Measurements from ENCODE around the gene SLC2A2.

SLC2A2 gene

DNA sequence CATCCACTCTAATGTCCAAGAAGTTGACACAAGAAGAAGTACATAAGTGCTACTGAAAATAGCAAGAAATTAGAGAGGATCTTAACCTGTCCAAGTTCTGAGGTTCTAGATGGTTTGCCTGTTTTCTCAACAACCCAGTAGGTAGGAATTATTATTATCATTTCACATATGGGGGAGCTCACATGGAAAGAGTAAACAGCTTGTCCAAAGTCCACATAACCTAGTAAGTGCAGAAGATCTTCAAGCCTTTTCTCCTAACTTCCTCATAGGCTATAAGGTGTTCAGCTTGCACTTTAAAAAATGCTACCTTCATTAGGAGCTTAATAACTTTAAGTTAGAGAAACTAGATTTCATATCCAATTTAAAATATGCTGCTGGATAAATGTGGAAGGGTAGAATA lies 3.0 kb downstream of the SLC2A2 start:
- TF ChIP-seq, protein P1, sequence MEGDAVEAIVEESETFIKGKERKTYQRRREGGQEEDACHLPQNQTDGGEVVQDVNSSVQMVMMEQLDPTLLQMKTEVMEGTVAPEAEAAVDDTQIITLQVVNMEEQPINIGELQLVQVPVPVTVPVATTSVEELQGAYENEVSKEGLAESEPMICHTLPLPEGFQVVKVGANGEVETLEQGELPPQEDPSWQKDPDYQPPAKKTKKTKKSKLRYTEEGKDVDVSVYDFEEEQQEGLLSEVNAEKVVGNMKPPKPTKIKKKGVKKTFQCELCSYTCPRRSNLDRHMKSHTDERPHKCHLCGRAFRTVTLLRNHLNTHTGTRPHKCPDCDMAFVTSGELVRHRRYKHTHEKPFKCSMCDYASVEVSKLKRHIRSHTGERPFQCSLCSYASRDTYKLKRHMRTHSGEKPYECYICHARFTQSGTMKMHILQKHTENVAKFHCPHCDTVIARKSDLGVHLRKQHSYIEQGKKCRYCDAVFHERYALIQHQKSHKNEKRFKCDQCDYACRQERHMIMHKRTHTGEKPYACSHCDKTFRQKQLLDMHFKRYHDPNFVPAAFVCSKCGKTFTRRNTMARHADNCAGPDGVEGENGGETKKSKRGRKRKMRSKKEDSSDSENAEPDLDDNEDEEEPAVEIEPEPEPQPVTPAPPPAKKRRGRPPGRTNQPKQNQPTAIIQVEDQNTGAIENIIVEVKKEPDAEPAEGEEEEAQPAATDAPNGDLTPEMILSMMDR (conservative IDR thresholded peaks at IDR 0.05; ENCODE audit: low read depth) = no peak
- no peak for DNase-seq (ENCODE audit: low spot score)
- ChIA-PET CTCF (no interaction called here), POLR2A (ENCODE audit: low non-redundant PET) (no interaction called here)
- H3K27ac ChIP-seq = no peak overlapping the region

DNA sequence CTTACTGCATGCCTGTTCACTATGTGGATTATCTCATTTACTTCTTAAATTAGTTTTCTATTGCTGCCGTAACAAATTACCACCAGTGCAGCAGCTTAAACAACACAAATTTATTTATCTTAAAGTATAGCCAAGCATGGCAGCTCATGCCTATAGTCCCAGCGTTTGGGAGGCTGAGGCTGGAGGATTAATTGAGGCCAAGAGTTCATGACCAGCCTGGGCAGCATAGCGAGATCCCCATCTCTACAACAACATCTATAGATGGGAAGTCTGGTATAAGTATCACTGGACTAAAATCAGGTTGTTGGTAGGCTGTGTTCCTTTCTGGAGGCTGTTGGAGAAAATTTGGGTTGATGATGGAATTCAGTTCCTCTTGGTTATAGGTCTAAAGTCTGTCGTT lies 5.1 kb downstream of the SLC2A2 start:
- TF ChIP-seq, protein P1 (conservative IDR thresholded peaks at IDR 0.05; ENCODE audit: low read depth) = no peak
- ChIA-PET POLR2A (ENCODE audit: low non-redundant PET) (no interaction called here), CTCF (interaction anchor here (0.8 kb wide), 1 partner anchor 12 kb away, joined by 3 read pairs; no protein-coding TSS in a partner anchor)
- DNase-seq (ENCODE audit: low spot score) = no peak
- no peak overlapping the region for H3K27ac ChIP-seq

DNA sequence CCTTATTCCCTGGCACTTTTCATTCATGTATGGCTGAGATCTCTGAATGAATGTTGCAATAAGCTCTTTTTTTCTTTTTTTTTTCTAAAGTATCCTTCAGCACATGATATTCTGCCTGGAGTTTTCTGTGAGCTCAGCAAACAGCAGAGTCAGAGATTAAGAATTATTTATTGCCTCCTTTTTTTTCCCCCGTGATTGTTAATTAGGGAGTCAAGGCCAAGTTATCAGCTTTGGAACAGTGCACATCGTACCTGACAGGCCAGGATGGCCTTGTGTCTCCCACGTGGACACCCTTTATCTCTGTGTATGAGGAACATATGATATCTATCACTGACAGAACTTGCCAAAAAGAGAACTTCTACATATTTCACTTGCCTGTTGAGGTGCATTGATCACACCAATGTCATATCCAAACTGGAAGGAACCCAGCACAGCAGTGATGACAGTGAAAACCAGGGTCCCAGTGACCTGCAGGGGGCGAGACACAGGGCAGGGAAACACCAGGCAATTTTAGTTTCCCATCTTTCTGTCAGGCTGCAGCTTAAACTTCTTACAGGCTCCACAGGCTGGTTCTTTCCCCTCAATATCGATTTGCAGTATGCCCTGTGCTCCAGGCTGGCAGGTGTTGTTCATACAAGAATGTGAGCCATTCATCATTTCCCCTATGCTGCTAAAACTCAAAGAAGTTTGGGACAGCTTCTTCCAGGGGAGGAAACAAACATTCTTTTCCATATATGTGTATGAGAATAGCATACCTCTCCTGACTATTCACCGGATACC lies 8.2 kb downstream of the SLC2A2 start:
- CTCF ChIA-PET = interaction anchor here (0.5 kb wide), 1 partner anchor 262 kb away, joined by 3 read pairs; no protein-coding TSS in a partner anchor
- no peak overlapping the region for H3K27ac ChIP-seq
- DNase-seq (ENCODE audit: low spot score) = no peak
- POLR2A ChIA-PET (ENCODE audit: low non-redundant PET) = no interaction called here
- TF ChIP-seq, protein P1 (conservative IDR thresholded peaks at IDR 0.05; ENCODE audit: low read depth) = no peak

DNA sequence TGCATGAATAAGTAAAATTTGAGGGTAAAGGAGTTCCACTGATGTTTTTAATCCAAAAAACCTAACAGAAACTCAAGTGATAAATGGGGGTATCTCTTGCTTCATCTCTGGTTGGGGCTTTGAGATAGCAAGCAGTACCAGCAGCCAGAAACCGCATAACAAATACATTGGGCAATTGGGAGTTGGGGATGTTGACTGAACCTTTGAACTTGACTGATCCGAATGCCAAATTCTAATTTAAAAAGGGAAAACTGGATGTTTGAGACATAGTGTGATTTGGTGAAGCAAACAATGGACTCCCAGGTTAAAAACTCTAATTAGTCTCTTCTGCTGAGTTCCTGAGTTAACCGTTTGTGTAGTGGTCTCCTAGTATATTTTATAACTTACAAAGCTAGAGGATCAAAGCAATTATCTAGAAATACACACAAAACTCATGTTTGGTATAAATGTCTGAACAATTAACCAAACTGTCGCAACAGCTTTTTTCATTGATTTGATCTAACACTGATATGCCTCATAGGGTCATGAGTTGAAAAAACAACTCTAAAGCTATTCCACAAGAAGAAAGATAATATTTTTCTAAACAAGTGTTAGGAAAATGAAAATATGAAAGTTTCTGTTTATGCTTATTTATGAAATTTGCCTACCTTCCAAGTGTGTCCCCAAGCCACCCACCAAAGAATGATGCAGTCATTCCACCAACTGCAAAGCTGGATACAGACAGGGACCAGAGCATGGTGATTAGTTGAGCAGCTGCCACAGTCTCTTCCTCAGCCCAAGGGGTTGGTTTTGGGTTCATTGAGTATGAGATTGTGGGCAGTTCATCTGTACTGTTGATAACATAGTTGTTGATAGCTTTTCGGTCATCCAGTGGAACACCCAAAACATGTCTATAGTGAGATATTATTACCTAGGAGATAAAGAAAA lies 12.4 kb downstream of the SLC2A2 start:
- POLR2A ChIA-PET (ENCODE audit: low non-redundant PET) = no interaction called here
- no peak for DNase-seq (ENCODE audit: low spot score)
- TF ChIP-seq, protein P1 (conservative IDR thresholded peaks at IDR 0.05; ENCODE audit: low read depth) = no peak
- no peak overlapping the region for H3K27ac ChIP-seq
- CTCF ChIA-PET = interaction anchor here (0.8 kb wide), 1 partner anchor 11 kb away, joined by 3 read pairs; no protein-coding TSS in a partner anchor

DNA sequence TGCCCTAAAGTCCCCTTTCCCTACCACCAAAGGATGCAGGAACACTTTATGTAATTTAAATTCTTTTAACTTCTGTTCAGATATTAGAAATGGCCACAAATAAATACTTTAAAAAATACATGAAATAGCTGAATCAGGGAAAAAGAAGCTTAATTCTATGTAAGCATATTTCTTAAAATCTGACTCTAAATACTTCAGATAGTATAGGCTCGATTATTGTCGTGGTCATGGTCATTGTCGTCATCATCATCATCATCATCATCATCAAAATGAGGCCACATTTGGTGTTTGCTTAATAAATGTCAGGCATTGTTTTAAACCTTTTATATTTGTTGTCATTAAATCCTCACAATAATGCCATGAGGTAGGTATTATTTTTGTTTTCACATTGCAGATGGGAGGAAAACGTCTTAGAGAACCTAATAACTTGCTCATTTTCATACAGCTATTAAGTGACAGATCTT lies 14.6 kb downstream of the SLC2A2 start:
- no peak for DNase-seq (ENCODE audit: low spot score)
- POLR2A ChIA-PET (ENCODE audit: low non-redundant PET) = no interaction called here
- TF ChIP-seq, protein P1 (conservative IDR thresholded peaks at IDR 0.05; ENCODE audit: low read depth) = no peak
- CTCF ChIA-PET = no interaction called here
- H3K27ac ChIP-seq = no peak overlapping the region

DNA sequence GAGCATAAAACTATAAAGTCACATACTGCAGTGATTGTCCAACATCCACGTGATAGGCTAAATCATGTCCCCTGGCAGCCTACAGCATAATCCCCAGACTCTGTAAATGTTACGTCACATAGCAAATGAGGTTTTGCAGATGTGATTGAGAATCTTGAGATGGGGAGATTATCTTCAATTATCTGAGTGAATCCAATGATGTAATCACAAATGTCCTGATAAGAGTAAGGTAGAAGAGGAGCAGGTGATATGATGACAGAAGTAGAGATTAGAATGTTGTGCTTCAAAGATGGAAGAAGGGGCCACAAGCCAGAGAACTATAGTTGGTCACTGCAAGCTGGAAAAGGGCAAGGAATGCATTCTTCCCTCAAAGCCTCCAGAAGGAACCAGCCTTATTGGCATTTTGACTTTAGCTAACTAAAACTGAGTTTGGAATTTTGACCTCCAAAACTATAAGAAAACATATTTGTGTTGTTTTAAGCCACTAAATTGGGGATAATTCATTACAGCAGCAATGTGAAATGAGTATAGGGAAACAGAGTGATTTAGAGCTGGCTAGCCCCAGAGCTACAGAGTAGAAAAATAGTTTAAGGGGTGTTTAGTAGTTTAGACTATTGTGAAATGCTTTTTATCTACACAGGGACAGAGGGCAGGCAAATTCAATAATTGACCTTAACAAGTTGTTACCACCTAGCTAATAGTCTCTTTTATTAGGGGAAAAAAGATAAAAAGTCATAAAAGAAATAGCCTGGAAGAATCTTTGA lies 15.2 kb downstream of the SLC2A2 start:
- DNase-seq (ENCODE audit: low spot score) = no peak
- CTCF ChIA-PET = no interaction called here
- POLR2A ChIA-PET (ENCODE audit: low non-redundant PET) = no interaction called here
- H3K27ac ChIP-seq = no peak overlapping the region
- TF ChIP-seq, protein P1 (conservative IDR thresholded peaks at IDR 0.05; ENCODE audit: low read depth) = no peak
